GM21526 (cell line): Measurements from ENCODE around the gene TFDP2.
"Not testable (repeated sequence)": the region's sequence is repeated elsewhere in the genome, so short reads cannot be mapped to it uniquely, and the experiment has no call there.

ENCODE experiments used
- ATAC-seq: cut with Tn5 transposase; IDR thresholded peaks from one replicate; pipeline ENCODE4 v1.9.1; 2021; ENCODE audit warnings: moderate library complexity; ENCODE audit not compliant: unreplicated experiment, low FRiP score

TFDP2 gene

DNA sequence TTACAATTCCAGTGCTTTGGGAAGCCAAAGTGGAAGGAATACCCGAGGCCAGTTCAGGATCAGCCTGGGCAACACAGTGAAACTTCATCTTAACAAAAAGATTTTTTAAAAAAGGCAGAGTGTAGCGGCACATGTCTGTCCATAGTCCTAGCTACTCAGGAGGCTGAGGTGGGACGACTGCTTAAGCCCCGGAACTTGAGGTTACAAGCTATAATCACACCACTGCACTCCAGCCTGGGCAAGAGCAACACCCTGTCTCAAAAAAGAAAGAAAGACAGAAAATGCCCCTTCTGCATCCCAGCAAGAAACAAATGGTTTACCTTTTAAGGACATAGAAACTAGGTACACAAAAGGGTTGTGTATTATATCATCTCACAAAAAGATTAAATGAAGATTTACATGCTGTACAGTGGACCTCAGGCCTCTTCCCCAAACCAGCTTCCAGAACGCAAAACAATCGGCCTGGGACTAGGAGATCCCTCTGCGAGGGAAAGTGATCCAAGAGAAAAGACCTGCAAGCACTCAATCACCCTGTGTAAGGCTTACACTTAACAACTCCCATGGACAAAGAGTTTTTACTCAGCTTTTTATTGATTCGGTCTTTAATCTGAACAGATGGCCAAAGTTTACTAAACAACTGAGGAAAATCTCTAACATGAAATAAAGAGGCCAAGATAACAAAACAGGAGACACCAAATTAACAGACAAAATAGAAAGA, 21.2 kb downstream of the TFDP2 start:
- no peak for ATAC-seq

GRCh38 chr3:142124243-142124642, 25.1 kb downstream of the TFDP2 start:
- no peak for ATAC-seq

- ATAC-seq: no peak
These were observed 28.6 kb downstream of the TFDP2 start for GRCh38 chr3:142120707-142121106.

GRCh38 chr3:142118911-142119310, 30.4 kb downstream of the TFDP2 start:
- ATAC-seq: no peak

DNA sequence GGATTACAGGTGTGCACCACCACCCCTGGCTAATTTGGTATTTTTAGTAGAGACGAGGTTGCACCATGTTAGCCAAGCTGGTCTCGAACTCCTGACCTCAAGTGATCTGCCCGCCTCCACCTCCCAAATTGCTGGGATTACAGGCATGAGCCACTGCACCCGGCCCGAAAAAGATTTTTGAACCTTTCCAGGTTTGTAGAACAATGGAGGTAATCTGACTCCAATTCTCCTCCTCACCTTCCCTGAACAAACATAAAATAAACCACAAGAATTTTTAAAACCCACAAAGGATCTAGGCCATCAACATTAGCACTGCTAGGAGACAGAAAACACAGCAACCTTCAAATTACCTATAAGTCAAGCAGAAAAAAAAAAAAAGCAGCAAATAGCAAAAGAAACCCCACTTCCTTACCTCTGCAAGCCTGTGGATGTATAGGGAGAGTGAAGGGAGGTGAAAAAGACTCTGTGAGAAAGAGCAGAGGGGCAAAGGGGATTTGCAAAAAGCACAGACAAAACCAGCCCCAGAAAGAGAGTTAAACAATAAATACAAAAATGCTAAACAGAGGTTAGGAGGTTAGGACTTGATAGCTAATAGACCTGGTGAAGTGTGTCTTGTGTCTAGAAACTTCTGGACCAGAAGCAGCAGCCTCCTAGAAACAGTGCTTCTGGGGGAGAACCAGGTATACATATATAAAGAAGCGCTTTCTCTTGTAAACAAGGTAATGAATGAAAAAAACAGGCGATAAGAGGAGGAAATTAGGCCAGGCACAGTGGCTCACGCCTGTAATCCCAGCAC, 32.1 kb downstream of the TFDP2 start:
- no peak for ATAC-seq

GRCh38 chr3:142115867-142116668, 33.3 kb downstream of the TFDP2 start:
- ATAC-seq: no peak

GRCh38 chr3:142112601-142113000, 36.7 kb downstream of the TFDP2 start:
- ATAC-seq: no peak

DNA sequence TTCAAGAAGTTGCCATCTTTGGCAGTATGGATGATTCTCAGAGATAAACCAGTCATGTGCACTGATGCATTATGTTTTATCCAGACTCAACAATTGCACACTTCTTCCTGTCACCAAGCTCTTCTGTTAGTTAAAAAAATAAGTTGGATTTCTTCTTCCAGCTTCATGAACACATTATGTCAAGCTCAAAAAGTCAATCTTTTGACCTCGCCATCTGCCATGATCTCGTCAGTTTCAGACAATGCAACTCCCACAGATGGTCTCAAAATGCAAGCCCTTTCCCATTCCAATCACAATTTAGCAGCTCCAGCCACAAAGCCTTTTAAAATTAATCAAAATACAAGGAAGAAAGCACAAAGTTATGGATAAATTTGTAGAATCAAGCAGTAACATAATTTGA, 42.8 kb downstream of the TFDP2 start:
- ATAC-seq: no peak

DNA sequence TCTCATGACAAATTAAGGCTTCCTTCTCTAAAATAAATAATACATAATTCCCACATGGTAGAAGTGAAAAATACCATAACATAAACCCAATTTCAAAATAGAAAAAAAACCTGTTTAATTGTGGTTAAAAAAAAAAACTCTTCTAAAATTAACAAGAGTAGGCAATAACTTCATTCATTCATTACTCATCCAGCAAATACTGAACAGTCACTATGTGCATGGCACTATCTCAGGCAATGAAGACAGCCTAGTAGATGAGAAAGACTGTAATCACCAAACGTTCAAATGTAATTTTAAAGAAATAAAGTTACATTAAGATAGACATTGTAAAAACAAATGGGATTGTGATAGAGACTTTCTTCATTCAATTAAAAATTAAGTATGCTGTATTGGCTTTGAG, 43.4 kb downstream of the TFDP2 start:
- ATAC-seq: no peak

DNA sequence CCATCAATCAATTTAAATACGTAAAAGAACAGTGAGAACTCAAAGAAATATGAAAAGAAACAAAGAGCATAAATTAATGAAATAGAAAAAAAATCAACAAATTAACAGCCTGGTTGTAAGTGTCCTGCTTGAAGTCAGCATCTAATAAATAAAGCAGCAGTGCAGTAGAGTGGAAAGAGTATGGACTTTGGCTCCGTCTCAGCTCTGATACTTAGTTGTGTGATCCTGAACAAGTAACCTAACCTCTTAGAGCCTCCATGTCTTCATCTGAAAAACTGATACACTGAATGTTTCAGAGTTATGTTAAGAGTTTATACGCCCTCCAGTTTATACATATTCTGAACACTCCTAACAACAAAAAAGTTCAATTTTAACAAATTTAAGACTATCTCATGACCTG, 44.6 kb downstream of the TFDP2 start:
- ATAC-seq: no peak

GRCh38 chr3:142098964-142099363, 50.4 kb downstream of the TFDP2 start:
- no peak for ATAC-seq

DNA sequence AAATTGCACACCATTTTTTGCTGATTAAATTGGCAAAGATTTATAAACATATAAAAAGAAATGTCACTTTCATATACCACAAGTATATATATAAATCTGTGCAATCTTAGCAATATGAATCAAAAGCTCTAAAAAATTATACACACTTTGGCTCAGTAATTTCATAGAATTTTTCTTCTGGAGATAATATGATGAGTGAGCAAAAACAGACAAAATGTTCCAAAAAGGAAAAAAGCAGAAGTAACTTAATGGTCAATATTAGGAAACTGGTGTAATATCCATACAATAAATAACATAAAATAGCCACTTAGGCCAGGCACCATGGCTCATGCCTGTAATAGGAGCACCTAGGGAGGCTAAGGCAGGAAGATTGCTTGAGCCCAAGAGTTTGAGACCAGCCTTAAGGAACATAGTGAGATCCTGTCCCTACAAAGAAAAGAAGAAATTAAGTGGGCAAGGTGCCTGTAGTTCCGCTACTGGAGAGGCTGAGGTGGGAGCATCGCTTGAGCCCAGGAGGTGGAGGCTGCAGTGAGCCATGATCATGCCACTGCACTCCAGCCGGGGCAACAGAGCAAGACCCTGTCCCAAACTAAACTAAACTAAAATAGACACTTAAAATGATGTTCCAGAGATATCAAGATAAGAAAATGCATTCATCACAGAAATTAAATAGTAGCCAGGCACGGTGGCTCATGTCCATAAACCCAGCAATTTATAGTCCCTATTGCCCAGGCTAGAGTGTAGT, 52.1 kb downstream of the TFDP2 start:
- no peak for ATAC-seq

DNA sequence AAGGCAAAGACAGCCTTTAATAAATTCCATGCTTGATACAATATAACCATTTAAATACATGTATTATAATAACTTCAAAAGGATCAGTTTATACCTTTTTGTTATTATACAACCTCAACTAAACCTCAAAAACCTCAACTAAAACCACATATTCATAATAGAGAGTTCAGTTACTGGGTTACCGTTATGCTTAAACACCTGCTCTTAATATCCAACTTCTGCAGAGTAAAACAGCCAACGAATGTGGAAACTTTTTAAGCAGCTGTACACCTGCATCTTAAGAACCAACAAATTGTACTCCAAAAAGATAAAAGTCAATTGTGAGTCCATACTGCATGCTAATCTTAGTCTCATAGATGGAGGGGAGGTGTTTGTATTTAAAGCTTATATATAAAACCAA, 53.5 kb downstream of the TFDP2 start:
- ATAC-seq: no peak

- ATAC-seq: not testable (repeated sequence)
These were observed 60.4 kb downstream of the TFDP2 start for GRCh38 chr3:142088925-142089324.

- no peak for ATAC-seq
These were observed 60.8 kb downstream of the TFDP2 start for GRCh38 chr3:142088522-142088921.

DNA sequence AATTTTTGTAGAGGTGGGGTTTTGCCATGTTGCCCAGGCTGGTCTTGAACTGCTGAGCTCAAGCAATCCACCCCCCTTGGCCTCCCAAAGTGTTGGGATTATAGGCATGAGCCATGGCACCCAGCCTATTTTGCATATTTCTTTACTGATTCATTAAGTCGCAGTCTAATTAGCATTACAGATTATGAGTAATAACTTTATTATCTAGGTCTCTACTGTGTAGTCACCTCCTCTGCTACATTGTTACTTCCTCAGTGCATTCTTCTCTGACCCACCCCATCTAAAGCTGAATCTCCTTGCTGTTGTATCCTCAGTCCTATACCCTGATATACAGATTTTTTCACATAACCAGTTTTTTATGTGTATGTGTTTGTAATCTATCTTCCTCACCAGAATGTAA, 61.7 kb downstream of the TFDP2 start:
- ATAC-seq: no peak

DNA sequence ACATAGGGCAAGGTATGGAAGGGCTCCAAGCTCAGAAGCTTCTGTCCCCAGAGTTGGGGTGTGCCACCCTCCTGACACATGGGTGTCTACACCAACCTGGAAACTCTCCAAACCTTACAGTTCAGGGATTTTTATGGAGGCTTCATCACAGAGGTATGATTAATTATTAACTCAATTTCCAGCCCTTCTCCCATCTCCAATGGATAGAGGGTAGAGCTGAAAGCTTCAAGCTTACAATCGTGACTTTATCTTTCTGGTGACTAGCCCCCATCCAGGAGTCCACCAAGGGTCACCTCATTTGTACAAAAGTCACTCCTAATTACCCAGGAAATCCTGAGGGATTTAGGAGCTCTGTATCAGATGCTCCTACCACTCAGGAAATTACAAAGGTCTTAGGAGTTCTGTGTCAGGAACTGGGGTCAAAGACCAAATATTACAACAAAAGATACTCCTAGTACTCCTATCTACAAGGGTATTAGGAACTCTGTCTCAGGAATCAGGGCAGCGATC, 62.7 kb downstream of the TFDP2 start:
- ATAC-seq: no peak

DNA sequence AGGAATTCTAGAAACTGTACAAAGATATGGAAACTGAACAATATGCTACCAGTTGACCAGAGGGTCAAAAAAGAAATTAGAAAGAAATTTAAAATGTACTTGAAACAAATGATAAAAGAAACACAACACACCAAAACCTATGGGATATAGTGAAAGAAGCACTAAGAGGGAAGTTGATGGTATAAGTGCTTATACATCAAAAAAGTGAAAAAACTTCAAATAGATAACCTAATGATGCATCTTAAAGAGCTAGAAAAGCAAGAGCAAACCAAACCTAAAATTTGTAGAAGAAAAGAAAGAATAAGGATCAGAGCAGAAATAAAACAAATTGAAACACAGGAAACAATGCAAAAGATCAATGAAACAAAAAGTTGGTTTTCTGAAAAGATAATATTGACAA, 68.2 kb downstream of the TFDP2 start:
- ATAC-seq: no peak

GRCh38 chr3:142077859-142078500, 71.4 kb downstream of the TFDP2 start:
- no peak for ATAC-seq
